Colon (tissue), 2 donors: ENCODE measurements around the gene HSD17B13.
"Not testable (repeated sequence)": the region's sequence is repeated elsewhere in the genome, so short reads cannot be mapped to it uniquely, and the experiment has no call there.

ENCODE experiments used
- FAIRE-seq: peaks from 2 replicates; lab custom pipeline; 2012; peaks lifted over from hg19 to GRCh38; lab: Jason Lieb, UNC
- donor health status: control.
- donor health status: control.

Gene HSD17B13

GRCh38 chr4:87316961-87317360, 5.7 kb downstream of the HSD17B13 start:
- no peak for FAIRE-seq

- FAIRE-seq, result not testable (repeated sequence)
These were observed 7.7 kb downstream of the HSD17B13 start for GRCh38 chr4:87315000-87315399.

- FAIRE-seq, result no peak
These were observed 8.9 kb downstream of the HSD17B13 start for GRCh38 chr4:87313756-87314155.

- FAIRE-seq, result no peak
These were observed 11.0 kb downstream of the HSD17B13 start for GRCh38 chr4:87311684-87312083.

GRCh38 chr4:87310691-87311335, 11.9 kb downstream of the HSD17B13 start:
- no peak for FAIRE-seq

GRCh38 chr4:87309625-87310024, 13.1 kb downstream of the HSD17B13 start:
- no peak for FAIRE-seq

- FAIRE-seq, result no peak
These were observed 16.6 kb downstream of the HSD17B13 start for GRCh38 chr4:87306056-87306455.

GRCh38 chr4:87305562-87305961, 17.1 kb downstream of the HSD17B13 start:
- no peak for FAIRE-seq

- FAIRE-seq, result no peak
These were observed 17.8 kb downstream of the HSD17B13 start for GRCh38 chr4:87304745-87305432.

GRCh38 chr4:87299898-87300297, 22.8 kb downstream of the HSD17B13 start:
- no peak for FAIRE-seq

GRCh38 chr4:87298362-87298761, 24.3 kb downstream of the HSD17B13 start:
- FAIRE-seq, result no peak

GRCh38 chr4:87294911-87295310, 27.8 kb downstream of the HSD17B13 start:
- FAIRE-seq, result not testable (repeated sequence)

GRCh38 chr4:87293889-87294288, 28.8 kb downstream of the HSD17B13 start:
- FAIRE-seq, result not testable (repeated sequence)

GRCh38 chr4:87286970-87287369, 35.7 kb downstream of the HSD17B13 start:
- FAIRE-seq, result no peak

- FAIRE-seq, result not testable (repeated sequence)
These were observed 38.4 kb downstream of the HSD17B13 start for GRCh38 chr4:87284268-87284667.

- no peak for FAIRE-seq
These were observed 39.5 kb downstream of the HSD17B13 start for GRCh38 chr4:87283151-87283550.

GRCh38 chr4:87281603-87282002, 41.1 kb downstream of the HSD17B13 start:
- no peak for FAIRE-seq

GRCh38 chr4:87278335-87278794, 44.3 kb downstream of the HSD17B13 start:
- no peak for FAIRE-seq

GRCh38 chr4:87275311-87275710, 47.4 kb downstream of the HSD17B13 start:
- no peak for FAIRE-seq

GRCh38 chr4:87274803-87275202, 47.9 kb downstream of the HSD17B13 start:
- no peak for FAIRE-seq

GRCh38 chr4:87274327-87274726, 48.4 kb downstream of the HSD17B13 start:
- no peak for FAIRE-seq

GRCh38 chr4:87270825-87271224, 51.9 kb downstream of the HSD17B13 start:
- FAIRE-seq, result no peak

GRCh38 chr4:87270144-87270543, 52.5 kb downstream of the HSD17B13 start:
- FAIRE-seq, result no peak

GRCh38 chr4:87268411-87268810, 54.3 kb downstream of the HSD17B13 start:
- FAIRE-seq, result no peak
